ENCODE data around the gene PABPN1.
"Not testable (repeated sequence)": the region's sequence is repeated elsewhere in the genome, so short reads cannot be mapped to it uniquely, and the experiment has no call there.

The PABPN1 gene

GRCh38 chr14:23301969-23302289 is 19.3 kb upstream of the PABPN1 start:
- no peak for DNase-seq

DNA sequence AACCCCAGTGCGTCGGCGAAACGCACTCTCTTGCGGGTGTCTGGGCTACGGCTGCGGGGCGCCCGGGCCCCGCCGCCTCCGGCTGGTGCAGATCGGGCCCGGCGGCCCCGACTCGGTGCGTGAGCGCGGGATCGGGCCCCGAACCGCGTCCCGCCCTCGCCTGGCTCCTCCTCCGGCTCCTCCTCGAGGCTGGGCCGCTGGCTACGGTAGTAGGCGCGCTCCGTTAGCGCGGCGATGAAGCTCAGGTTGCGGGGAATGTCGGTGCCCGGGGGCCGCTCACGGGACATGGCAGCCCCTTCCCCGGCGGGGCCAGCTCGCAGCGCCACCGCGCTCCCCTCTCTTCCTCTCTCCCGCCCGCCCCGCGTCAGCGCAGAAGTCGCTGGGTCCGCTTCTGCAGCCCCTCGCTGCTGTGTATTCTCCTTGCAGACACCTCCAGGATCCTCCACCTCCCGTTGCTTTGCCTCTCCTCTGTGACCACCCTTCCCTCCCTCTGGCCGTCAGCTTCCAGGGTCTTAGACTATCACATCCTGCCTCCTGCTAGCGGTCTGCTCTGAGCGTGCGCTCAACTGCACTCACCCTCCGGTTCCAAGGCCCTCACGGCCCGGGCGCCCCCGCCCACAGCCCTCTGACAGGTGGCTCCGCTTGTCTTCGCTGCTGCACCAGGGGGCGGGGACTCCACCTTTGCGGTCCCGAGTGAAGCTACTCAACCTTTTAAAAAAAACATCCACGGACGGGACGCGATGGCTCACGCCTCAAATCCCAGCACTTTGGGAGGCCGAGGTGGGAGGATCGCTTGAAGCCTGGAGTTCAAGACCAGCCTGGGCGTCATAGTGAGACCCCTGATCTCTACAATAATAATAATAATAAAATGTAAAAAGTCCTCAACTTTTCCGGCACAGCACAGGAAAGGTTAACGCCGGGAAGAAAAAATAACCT is 18.7 kb upstream of the PABPN1 start, which contains the start of gene PPP1R3E:
Gene PPP1R3E (minus strand): TSS at position 570 of the 936 bp plus-strand sequence. CDS start 283 bp downstream, at position 287.
- DNase-seq: peak; percentile 56

DNA sequence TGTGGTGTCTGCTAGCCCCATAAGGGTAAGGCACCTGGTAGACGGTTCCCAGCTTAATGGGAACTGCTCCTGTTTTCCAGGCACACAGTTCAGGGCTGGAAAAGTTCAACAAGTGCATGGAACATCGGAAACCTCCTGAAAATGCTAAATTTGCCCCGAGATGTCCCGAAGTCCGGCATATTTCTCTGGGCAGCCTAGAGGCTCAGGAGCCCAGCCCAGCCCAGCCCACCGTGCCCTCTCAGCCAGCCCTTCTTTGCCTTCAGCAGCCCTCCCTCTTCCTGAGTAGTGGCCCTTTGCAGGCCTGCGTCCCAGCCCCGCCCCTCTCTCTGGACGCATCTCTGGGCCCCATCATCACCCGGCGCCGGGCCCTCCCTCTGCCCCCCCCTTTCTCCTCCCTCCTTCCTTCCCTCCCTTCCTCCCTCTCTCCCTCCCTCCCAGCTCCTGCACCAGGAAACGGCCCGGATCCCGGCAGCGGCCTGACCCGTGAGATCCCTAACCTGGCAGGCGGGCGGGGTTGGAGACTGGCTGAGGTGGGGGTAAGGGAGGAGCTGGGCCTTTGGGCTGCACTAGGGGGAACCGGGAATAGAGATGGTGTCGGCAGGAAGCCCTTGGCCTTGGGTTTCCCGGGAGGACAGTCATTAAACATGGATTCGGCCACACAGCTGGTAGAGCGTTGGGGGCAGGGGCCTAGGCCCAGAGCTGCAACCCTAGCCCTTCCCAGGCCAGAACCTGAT is 14.7 kb upstream of the PABPN1 start, which contains the start of gene BCL2L2:
Gene BCL2L2 (plus strand): TSS at position 422 of the 734 bp plus-strand sequence. CDS start 935 bp downstream, outside the sequence.
- peak; percentile 91 for DNase-seq

DNA sequence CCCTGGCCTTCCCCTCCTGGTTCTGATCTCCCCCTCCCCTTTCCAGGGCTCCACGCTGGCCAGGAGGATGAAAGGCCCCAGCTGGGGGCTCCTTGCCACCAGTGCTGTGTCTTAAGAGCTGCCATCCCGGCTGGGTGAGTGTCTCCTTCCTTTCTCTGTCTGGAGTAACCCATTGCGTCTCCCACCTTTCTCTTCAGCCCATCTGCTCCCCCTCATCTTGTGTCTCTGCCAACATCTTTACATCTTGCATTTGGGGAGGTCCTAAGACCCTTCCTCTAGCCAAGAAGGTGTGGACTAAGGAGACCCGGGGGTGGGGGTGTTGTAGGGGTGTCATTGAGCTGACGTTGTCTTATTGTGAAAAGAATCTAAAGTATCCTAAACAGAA is 14.1 kb upstream of the PABPN1 start:
- DNase-seq: no peak

- DNase-seq: peak; percentile 28
Observed at GRCh38 chr14:23307687-23308644, 13.3 kb upstream of the PABPN1 start.

DNA sequence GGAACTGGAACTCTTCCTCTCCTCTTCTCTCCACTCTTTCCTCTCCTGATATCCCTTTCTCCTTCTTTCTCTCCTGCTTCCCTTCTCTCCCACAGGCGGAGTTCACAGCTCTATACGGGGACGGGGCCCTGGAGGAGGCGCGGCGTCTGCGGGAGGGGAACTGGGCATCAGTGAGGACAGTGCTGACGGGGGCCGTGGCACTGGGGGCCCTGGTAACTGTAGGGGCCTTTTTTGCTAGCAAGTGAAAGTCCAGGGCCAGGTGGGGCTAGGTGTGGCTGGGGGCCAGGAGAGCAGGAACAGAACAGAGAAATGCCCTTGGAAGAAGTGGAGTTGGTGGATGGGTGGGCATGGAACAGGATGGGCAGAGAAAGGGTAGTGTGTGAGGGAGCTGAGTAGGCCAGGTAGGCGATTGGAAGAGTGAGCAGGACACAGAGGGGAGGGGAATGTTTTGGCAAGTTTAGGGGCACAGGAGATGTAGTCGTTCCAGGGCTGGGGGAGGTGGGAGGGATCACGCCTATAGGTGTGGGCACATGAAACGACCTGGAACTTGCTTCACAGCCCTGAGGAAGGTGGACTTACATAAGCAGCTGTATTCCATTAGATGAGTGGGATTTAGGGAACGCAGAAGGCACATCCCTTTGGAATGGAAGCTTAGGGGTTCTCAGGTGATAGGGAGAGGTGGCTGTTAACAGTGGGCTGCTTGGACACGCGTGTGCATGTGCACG is 12.4 kb upstream of the PABPN1 start:
- DNase-seq: no peak

GRCh38 chr14:23310546-23310945 is 10.7 kb upstream of the PABPN1 start:
- DNase-seq: no peak

GRCh38 chr14:23316300-23316699 is 5.0 kb upstream of the PABPN1 start:
- no peak for DNase-seq

GRCh38 chr14:23319746-23320583 is 1.3 kb upstream of the PABPN1 start:
- DNase-seq: no peak

GRCh38 chr14:23321572-23322547 is 603 bp downstream of the PABPN1 start:
- DNase-seq: peak; percentile 58

- no peak for DNase-seq
Observed at GRCh38 chr14:23322568-23323517, 1.6 kb downstream of the PABPN1 start.

DNA sequence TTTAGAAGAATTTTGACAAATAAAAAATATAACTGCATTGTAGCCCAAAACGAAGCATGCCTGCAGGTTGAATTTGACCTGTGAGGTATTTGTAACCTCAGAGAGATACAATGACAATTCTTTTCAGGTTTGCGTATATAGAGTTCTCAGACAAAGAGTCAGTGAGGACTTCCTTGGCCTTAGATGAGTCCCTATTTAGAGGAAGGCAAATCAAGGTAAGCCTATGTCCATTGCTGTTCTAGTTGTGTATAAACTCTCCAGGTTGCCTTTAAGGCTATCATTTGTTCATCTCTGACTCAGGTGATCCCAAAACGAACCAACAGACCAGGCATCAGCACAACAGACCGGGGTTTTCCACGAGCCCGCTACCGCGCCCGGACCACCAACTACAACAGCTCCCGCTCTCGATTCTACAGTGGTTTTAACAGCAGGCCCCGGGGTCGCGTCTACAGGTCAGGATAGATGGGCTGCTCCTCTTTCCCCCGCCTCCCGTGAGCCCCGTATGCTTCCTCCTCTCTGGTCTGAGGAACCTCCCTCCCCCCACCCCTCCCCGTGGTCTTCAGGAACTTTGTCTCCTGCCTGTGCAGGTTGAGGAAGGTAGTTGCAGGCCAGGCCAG is 2.7 kb downstream of the PABPN1 start:
- DNase-seq: no peak

DNA sequence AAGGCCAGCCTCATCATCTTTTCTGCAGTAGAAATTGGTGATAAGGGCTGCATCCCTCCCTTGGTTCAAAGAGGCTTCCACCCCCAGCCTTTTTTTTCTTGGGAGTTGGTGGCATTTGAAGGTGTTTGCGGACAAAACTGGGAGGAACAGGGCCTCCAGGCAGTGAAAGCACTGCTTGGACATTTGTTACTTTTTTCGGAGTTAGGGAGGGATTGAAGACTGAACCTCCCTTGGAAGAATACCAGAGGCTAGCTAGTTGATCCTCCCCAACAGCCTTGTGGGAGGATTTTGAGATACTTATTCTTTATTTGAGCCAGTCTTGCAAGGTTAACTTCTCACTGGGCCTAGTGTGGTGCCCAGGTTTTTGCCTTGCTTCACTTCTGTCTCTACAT is 3.2 kb downstream of the PABPN1 start:
- no peak for DNase-seq

DNA sequence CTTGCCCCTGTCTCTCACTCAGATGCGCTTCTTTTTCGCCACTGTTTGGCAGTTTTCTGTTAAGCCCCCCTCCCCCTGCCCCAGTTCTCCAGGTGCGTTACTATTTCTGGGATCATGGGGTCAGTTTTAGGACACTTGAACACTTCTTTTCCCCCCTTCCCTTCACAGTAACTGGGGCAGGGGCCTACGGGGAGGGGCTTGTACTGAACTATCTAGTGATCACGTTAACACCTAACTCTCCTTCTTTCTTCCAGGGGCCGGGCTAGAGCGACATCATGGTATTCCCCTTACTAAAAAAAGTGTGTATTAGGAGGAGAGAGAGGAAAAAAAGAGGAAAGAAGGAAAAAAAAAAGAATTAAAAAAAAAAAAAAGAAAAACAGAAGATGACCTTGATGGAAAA is 3.7 kb downstream of the PABPN1 start:
- DNase-seq: no peak

DNA sequence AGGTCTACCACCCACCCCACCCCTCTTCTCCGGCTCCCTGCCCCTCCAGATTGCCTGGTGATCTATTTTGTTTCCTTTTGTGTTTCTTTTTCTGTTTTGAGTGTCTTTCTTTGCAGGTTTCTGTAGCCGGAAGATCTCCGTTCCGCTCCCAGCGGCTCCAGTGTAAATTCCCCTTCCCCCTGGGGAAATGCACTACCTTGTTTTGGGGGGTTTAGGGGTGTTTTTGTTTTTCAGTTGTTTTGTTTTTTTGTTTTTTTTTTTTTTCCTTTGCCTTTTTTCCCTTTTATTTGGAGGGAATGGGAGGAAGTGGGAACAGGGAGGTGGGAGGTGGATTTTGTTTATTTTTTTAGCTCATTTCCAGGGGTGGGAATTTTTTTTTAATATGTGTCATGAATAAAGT is 4.5 kb downstream of the PABPN1 start:
- DNase-seq: not testable (repeated sequence)

- no peak for DNase-seq
Observed at GRCh38 chr14:23326491-23327332, 5.5 kb downstream of the PABPN1 start.

Measured in fibroblast of skin of right biceps (primary cell).